Measurements from ENCODE around the gene CST9. TPM values are rescaled to one million over a fixed set of nuclear protein-coding genes. Genes with fewer than 3 reads are reported as not detected.

CST9 gene
- total and polyA plus RNA-seq, 10 donors = not detected

DNA sequence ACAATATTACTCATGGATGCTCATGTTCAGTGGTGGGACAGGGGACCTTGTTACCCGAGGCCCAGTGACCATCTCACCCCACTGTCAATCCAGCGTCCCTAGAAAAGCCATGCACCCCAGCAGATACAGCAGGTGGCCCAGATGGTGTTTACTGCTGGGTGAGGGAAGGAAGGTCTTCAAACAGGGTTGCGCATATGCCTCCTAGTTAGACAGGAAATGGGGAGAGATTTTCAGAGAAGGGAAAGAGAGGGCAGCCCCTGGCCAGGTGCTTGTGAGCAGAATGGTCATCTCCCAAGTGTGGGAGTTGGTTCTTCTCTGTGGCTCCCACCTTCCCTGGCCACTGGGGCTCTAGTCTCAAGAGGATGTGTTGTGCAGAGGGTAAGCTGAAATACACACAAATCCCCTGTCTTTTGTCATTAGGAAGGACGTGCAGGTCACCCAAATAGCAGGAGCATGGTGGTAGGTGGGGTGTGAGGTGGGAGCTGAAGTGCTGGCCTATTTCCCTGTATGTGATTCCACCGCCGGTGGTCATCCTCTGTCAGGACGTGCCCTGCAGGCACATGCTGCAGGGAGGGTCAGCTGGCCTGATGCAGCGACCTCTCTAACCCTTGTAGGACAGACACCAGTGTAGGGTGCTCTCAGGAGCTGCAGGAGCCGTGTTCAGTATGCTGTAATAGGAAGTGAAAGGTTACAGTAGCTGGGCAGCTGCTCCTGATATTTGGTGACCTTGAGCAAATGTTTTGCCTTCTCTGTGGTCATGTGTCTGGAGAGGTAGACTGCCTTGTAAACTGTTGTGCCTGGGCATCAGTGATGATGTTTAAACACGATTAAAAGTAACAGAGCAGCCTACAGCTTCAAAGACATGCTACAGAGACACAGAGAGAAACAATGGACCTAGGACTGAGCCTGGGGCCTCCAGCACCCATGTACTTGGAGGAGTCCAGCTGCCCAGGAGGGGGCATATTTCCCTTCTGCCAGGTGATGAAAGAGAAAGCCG, 35.3 kb upstream of the CST9 start:
- intact Hi-C loops (cut with DNase I; ENCODE audit: low total_unique reads) = no loop called here
- TF ChIP-seq POLR2A (IDR thresholded peaks at IDR 0.05) = no peak
- no peak for TF ChIP-seq POLR2AphosphoS5 (IDR thresholded peaks at IDR 0.05)
- TF ChIP-seq, protein P1, sequence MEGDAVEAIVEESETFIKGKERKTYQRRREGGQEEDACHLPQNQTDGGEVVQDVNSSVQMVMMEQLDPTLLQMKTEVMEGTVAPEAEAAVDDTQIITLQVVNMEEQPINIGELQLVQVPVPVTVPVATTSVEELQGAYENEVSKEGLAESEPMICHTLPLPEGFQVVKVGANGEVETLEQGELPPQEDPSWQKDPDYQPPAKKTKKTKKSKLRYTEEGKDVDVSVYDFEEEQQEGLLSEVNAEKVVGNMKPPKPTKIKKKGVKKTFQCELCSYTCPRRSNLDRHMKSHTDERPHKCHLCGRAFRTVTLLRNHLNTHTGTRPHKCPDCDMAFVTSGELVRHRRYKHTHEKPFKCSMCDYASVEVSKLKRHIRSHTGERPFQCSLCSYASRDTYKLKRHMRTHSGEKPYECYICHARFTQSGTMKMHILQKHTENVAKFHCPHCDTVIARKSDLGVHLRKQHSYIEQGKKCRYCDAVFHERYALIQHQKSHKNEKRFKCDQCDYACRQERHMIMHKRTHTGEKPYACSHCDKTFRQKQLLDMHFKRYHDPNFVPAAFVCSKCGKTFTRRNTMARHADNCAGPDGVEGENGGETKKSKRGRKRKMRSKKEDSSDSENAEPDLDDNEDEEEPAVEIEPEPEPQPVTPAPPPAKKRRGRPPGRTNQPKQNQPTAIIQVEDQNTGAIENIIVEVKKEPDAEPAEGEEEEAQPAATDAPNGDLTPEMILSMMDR (IDR thresholded peaks at IDR 0.05 in 8 of 11, conservative IDR thresholded peaks at IDR 0.05 in 3 of 11) = no peak
- Histone ChIP-seq H3K4me1 (peaks cover 4 to 81% (median 24%) of the 10 kb centered on the region in 6 donors), H3K36me3 (no peaks in the 10 kb centered on the region), H3K9me3 (no peaks in the 10 kb centered on the region), H3K27me3 (replicated peaks in 1 of 7) (peaks cover 0 to 25% (median 7%) of the 10 kb centered on the region in 7 donors), H3K4me3 (no peak overlapping the region), H3K27ac (no peak overlapping the region)
- 52 to 65% (median 60%) methylated on average over 8 to 11 of the region's 11 CpGs for WGBS, 5 donors
- DNase-seq = no peak

DNA sequence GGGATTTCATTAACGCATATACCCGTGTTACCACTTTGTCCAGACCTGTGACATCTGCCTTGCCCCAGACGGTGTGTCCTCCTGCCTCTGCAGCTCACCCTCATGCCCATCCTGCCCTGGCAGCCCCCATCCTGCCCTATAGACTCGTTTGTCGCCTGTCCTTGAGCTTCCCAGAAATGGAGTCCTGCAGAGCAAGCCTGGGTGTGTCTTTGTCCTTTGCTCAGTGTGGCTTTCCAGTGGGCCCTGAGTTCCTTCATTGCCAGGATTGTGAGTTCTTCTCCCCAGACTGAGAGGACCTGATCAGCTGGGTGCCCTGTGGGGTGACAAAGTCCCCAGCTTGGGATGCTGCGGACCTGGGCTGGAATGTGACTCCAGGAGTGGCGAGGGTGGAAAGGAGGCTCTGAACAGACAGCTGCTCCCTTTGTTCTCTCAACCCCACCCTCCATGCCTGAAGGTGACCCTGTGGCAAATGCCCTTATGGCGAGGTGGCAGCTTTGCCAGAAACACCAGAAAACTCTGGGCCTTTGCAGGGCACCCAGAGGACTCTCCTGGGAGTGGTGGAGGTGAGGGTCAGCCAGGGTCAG, 34.4 kb upstream of the CST9 start:
- DNase-seq = no peak
- Histone ChIP-seq H3K27ac (no peak overlapping the region), H3K4me1 (peaks cover 9 to 89% (median 31%) of the 10 kb centered on the region in 6 donors), H3K36me3 (peaks cover 0 to 4% (median 0%) of the 10 kb centered on the region in 6 donors), H3K4me3 (no peak overlapping the region), H3K9me3 (no peaks in the 10 kb centered on the region), H3K27me3 (replicated peaks in 1 of 7) (peaks cover 0 to 25% (median 7%) of the 10 kb centered on the region in 7 donors)
- intact Hi-C loops (cut with DNase I; ENCODE audit: low total_unique reads) = no loop called here
- TF ChIP-seq, protein P1 (IDR thresholded peaks at IDR 0.05 in 8 of 11, conservative IDR thresholded peaks at IDR 0.05 in 3 of 11) = no peak
- TF ChIP-seq POLR2AphosphoS5 (IDR thresholded peaks at IDR 0.05) = no peak
- no peak for TF ChIP-seq POLR2A (IDR thresholded peaks at IDR 0.05)
- WGBS, 5 donors = 77 to 85% (median 84%) methylated on average over 8 of the region's 8 CpGs

DNA sequence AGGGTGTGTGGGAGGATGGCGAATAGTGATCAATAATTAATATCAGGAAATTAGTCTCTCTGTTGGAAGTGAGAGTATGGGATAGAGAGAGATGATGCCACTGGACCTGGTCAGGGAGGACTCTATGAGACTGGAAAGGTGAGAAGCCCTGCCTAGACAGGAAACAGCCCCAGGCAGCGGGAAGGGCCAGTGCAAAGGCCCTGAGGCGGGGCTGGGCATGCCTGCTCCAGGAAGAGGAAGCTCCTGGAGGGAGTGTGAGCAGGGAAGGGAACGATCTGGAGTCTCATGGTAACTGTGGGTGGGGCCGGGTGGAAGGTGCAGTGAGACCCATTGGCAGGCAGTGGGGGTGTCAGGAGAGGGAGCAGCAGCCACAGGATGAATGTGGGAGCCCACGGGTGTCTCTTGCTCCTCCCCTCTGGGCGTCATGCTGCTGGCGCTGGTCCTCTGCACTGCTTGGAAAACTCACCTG, 33.8 kb upstream of the CST9 start:
- Histone ChIP-seq H3K36me3 (peaks cover 0 to 10% (median 0%) of the 10 kb centered on the region in 6 donors), H3K4me1 (peaks cover 9 to 95% (median 34%) of the 10 kb centered on the region in 6 donors), H3K9me3 (no peaks in the 10 kb centered on the region), H3K27me3 (replicated peaks in 1 of 7) (peaks cover 0 to 25% (median 7%) of the 10 kb centered on the region in 7 donors), H3K4me3 (no peak overlapping the region), H3K27ac (no peak overlapping the region)
- DNase-seq = no peak
- 71 to 86% (median 79%) methylated on average over 8 of the region's 8 CpGs for WGBS, 5 donors
- TF ChIP-seq POLR2A (IDR thresholded peaks at IDR 0.05) (no peak), POLR2AphosphoS5 (IDR thresholded peaks at IDR 0.05) (no peak)
- TF ChIP-seq, protein P1 (IDR thresholded peaks at IDR 0.05 in 8 of 11, conservative IDR thresholded peaks at IDR 0.05 in 3 of 11) = no peak
- intact Hi-C loops (cut with DNase I; ENCODE audit: low total_unique reads) = no loop called here
